Stimulated activated CD4-positive, alpha-beta T cell treated with anti-CD3 and anti-CD28 coated beads, Interleukin-12 subunit alpha, Interleukin-12 subunit beta, amount 100 ng/mL, for 48 hours (primary cell): ENCODE measurements around the gene FOXP1.

Experiments used
- DNase-seq, 3 donors: peaks; one replicate each; pipeline ENCODE4 v3.0.0-alpha.2; 2020; ENCODE audit warnings: low read depth in 2 of 3, low spot score in 1 of 3

FOXP1 gene

DNA sequence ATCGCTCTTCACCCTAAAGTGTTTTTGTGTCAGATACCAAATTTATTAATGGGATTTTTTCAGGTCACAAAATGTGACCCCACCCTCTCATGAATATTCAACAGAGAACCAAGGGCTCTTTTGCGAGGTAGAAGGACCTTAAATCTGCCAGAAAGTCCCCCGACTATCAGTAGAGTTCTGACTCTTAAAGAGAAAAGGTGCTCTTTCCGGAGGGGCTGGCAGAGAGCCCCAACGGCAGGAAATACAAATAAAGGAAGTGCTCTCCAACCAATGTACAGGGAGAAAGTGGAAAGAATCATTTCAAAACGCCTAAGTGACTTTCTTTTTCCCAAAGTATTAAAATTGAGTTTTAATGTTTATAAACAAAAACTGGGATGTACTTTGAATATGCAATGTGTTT lies 517.2 kb downstream of the FOXP1 start:
- DNase-seq: no peak

DNA sequence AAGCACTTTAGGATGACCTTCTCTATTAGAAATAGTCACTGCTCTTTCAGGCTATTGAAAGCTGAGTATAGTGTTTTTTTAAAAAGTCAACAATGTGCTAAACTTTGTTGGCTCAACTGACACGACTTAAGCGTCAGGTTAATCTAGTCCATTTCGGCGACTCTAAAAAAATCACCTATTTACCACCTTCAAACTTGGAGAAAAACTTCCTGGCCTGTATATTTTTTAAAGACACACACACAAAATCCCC lies 517.8 kb downstream of the FOXP1 start:
- DNase-seq: no peak

DNA sequence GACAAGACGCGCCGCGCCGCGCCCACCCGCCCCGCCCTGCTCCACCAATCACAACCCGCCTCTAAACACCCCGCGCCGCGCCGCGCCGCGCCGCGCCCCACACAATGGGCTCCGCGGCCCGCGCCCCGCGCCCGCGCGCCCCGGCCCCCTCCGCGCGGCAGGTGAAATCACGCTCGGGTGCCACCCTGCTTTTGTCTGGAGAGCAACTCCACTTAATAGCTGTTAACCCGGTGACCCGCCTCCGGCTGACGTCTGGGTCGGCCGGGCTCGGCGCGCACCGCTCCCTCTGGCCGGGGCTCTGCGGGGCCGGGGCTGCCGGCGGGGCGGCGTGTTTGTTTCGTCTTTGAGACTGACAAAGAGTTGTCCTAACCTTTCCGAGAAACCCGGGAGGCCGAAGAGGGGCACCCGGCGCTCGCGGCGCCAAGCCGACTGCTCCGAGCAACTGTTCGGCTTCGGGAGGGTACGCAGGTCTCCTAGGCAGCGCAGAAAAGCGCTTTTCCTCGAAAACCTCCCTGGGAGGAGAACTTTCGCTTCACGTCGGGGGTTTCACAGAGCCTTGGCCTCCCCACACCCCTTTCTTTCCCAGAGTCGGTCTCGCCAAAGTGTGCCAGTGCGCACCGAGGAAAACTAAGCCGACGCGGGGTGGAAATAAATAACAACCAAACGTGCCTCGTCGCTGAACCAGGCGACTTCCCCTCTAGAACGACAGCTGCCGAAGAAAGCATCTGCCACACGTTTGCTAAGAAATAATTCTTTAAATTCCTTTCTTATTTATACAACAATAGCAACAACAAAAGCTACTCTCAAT lies 518.4 kb downstream of the FOXP1 start:
- peak in 1 of 3 donors; percentile 41 for DNase-seq

DNA sequence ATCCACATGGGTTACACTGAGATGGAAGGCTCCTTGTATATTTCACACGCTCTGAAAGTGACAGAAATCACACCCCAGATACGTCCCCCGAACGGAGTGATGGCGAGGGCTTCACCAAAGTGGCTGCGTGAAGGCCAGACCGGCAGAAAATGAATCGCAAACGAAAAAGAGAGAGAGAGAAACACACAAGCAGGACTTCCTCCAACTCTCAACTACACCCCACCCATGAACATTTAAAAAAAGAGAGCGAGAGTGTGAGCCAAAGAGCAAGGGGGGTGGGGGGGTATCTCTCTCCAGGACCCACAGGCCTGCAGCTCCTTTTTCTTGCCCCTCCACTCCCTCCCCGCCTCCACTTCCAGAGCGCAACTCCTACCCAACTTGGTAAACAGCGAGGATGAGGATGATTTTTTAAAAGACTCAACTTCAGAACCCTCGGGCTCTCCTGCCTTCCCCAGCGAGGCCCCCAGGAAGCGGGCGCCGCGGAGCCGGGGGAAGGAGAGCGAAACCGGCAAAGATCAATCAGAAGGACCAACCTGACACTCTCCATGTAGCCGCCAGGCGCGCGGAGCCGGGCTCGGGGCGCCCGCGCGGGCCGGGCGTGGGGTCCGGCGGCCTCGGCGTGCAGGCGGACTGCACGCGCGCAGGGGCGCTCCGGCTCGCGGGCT lies 519.1 kb downstream of the FOXP1 start:
- DNase-seq: peak in 2 of 3 donors; percentile 35 to 55

DNA sequence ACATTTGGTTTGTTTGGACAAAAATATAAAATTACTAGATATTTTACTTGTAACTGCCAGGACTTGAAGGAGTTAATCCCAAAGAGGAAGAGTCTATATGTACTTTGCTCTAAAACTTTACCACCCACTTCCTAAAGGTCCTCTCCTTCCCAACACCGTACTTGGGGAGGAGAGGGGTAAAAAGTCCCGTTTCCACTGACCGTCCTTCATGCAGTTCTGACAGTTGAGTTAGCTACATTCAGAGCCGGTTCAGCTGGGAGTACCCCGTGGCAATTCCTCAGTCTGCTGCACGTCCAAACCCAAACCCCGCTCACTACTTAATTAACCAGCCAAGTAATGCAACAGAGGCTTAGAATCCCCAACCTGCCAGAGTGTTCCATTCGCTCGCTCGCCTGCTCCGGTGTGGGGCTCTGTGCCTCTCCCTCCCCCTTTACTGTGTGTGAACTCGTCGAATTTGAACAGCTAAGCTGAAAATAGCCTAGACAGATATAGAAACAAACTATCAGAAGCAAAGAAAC lies 519.7 kb downstream of the FOXP1 start:
- DNase-seq: peak in 2 of 3 donors; percentile 49 to 59

DNA sequence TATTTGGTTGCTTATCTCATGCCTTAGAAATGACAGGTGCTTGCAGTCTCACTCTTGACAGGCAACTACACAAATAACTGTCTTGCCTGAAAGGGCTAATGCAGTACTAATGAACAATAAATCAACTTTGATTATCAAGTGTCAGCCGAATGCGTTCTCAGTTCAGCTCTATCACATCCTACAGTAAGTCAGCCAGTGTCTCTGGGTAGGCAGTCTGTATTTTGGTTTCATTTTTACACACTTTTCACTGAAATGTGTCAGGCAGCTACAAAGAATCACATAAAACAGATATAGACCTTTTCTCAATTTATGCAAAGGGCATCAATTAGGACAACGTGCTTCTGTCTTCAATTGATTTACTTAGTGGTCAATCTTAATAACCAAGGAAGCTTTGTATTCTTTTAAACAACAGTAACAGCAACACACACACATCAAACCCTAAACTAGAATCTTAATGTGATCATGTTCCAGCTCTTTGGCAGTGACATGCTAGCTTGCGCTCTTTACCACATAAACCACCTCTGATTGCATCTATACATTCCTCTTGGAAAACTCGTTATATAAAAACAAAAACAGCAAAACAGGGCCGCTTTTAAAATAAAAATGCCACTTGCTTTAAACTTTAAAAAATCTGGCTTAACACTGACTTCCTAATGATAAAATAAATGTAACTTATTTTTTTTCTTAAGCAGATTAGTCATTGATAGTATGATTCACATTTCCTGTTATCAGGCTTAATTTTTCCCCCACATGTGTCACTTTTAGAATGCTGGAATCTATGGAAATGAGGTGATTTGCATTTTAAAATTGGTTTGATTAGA lies 520.4 kb downstream of the FOXP1 start:
- no peak for DNase-seq

DNA sequence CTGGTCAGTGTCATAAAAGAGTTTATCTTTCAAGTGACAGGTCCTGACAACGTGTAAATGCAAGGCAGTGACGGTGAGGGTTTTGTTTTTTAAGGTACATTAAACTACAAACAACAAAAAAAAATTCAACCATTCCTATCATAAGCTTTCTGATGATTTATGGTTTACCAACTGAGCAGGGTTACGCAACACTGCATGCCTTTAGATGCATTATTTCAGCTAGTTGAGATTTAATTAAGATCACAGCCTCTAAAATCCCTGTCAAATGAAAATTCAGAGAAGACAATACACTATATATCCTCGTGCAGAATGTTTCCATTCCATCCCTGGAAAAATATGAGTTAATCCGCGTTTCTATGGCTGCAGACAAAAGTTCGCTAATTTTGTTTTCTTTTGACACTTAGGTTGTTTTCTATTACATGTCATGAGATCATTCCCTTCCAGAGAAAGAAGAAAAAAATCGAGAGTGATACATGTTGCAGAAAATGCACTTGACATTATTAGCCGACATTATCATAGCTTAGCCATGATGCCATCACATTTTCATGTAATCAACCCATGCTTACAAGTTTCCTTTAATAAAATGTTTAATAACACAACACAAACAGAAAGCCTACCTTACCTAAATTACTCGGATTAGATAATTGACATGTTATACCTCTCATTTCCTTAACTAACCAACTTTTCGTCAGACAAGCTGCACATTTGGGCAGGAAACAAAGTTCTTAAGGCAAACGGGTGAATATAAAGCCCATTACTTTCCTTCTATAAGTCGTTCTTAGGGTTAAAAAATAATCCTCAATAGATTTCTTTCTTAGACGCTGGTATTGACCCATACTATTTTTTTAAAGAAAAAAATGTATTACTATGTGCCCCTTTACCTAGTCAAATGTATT lies 521.2 kb downstream of the FOXP1 start:
- DNase-seq: no peak

DNA sequence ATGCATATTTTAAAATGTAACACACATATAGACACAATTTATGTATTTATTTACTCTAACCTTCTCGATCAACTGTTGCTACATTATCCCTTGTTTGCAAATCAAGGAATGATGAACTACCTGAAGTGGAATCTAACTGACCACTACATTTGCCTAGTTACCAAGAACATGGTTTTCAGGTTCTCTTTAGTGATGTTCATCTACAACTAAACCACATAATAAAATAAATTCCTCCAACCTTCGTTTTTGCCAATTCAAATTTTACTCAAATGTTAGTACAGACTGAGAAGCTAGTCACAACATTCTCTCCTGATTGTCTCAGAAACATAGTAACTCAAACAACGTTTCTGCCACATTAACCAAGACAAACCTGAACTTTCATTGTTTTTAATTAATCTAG lies 521.9 kb downstream of the FOXP1 start:
- DNase-seq: no peak

DNA sequence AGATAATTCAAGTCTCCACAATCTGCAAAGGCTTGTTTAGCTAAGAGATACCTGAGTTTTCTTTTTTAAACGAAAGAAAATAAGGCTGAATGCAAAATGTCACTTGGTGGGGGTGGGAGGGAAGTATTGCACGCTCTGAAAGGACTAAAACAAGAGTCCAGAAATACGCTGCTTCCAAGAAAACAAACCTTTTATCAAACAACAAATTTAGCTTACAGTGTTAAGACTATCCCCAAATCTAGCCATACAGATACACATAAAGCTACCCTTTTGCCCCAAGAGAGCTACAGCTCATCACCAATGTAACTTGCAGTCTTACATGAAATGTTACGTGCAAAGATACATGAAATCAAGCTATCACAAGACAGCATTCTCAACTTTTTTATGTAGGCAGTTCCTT lies 522.5 kb downstream of the FOXP1 start:
- DNase-seq: no peak

DNA sequence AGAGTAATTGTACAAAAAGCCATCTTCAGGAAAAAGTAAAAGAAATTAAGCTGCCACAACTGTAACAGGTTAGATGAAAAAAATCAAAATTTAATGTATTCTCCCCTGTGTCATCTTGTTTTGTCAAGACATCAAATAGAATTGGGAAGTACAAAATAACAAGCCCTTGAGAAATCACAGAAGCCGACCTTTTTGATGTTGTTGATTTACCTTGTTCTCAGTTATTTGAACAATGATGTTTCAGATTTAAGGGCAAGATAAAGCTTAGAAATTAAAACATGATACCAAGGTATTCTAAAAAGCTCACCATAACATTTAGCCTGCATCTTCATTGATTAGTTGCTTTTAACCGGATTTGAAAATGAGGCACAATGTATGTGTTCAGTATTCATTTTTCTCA lies 523.0 kb downstream of the FOXP1 start:
- no peak for DNase-seq

DNA sequence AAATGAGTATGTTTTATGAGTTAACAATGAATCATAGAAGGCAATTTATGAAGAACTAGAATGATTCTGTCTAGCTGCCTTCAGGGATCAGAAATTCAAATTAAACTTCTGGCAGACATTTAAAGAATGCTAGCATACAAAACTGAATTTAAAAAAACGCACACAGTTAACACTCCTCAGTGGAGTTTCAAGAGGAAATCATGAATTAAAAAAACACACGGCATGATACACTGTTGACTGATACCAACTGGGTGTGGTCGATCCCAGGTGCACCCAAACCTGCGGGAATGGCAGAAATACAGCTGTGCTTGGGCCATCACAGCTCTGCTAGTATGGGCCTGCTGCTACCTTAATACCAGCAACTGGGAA lies 526.0 kb downstream of the FOXP1 start:
- no peak for DNase-seq

DNA sequence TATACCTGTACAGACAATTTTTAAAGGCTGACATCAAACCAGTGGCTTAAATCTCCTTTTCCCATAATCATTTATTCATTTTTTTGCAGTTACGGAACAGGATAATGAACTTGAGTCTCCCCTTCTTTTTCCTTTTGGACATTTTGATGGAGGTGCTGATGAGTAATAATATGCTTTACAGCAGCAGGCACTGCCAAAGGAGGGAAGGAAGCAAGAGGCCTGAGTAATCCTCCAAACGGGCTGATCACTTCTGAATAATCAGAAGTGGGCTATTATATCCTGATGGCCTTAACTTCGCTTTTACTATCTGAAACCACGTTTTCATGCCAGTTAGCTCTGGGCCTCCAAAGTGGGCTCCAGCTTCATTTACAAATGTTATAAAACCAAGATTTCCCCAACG lies 527.2 kb downstream of the FOXP1 start:
- no peak for DNase-seq

DNA sequence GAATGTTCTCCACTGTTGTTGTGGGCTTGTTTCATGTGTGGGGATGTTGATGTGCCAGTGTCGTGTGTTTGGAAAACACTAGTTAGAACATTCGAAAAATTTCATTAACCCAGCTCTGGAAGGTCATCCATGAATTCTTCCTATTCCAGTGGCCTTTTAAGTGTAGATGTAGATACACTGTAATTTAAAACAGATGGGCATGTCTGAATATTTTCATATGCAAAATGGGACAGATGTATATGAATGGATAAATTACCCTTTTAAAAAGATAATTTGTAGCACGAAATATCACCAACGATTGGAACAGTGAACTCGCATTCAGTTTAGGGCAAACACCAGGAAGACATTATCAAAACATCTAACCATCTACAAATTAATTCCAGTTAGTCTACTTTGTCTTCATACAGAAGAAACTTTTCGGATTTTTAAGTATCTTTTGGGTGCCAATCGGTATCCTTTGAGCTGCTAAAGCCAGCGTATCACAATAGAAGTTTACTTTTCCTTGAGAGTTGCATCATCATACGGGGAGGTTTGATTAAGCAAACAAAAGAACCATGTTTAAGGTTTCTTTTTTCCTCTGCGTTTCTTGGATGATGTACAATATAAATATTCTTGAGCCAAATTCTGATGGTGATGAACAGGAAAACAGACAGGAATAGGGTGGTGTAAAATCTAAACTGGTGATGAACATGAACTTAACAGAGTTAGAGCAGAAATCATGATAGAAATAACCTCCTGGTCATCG lies 528.1 kb downstream of the FOXP1 start:
- no peak for DNase-seq

DNA sequence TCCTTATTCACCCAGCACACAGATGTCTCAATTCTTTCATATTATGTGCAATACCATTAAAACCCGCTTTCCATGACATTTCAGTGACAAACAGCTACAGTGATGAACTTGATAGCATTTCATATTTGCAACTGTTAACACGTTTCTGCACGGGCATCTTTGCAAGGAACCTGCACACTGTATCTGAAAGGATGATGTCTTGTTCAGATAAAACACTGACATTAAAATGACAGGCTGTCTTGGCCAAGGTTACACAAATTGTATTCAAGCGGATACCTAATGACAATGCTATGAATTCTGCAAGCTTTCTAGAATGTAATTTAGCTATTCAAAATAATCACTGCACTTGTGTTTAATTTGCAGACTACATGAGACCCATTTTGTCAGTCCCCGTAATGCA lies 529.2 kb downstream of the FOXP1 start:
- DNase-seq: no peak

DNA sequence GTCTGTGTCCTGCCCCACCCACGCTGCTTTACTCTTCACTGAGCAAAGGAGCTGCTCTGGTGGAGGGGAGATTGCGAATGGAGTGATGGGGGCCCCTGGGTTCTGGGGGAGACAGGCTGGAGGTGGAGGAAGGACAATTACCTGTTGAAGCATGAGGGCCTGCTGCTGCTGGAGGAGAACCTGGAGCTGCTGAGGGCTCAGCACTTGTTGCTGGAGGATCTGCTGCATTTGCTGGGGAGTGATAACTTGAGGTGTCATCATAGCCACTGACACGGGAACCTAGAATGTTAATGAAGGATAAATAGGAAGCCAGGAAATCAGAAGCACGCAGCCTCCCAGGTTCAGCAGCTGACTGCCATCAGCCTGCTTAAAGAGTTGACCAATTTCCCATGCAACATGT lies 530.0 kb downstream of the FOXP1 start:
- no peak for DNase-seq

DNA sequence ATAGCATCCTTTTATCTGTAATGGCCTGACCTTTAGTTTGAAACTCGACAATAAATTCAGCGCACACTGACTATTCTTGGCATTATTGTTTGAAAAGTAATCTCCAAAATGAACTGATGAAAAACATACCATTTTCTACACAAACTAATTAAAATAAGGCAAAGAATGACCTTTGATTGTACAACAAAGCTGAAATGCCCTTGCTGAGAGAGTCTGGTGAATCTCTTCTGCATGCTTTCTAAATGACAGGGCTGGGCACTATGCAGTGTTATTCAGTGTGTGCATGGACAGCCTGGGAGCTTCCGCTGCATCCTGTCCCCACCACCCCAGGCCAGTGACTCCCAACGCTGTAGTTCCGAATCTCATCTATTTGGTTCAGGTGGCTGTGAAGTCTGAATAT lies 530.8 kb downstream of the FOXP1 start:
- no peak for DNase-seq

DNA sequence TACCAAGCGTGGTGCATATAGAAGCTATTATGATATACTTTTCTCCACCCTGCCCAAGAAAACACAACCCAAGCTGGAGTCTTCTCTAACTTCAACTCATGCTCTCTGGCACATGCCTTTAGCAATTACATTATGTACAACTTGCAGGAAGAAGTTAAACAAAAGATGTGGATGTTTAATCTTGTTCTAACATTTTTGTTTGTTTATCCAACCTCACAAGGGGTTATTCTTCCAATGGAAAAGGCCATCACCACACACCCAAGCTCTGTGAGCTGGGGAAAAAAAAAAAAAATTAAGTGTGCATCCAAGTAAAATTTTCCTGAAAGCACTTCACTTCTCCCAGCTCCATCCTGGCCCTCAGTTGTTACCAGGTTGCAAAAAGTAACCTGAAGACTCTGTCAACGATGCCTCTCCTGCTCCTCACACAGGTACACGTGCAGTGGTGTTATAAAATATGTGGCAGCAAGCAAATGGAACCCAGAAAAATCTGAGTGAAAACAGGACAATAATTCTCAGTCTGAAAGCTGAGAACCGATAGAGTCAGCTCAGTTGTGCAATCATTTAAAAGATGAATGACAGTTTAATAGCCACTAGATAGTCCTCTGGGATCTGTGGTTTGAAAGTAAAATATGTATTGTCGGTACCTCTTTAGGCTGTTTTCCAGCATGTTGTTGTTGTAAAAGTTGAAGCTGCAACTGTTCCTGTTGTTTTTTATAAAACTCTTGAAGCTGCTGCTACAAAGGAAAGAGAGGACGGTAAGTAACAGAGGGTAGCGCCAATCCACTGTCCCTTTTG lies 531.4 kb downstream of the FOXP1 start:
- no peak for DNase-seq

DNA sequence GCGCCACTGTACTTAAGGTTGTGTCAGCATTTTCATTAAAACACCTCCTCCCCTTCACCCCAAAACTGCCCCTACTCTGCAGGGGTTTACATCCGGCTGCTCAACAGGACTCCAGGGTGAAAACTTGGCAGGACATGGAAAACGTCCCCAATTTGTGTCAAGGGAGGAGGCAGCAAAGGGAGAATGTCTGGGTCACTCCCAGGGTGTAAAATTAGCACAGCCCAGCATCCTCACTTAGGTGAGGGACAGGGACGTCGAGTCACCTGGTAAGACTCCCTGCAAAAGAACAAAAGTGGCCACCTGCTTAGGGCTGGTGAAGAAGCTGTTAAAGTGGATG lies 532.3 kb downstream of the FOXP1 start:
- DNase-seq: no peak

DNA sequence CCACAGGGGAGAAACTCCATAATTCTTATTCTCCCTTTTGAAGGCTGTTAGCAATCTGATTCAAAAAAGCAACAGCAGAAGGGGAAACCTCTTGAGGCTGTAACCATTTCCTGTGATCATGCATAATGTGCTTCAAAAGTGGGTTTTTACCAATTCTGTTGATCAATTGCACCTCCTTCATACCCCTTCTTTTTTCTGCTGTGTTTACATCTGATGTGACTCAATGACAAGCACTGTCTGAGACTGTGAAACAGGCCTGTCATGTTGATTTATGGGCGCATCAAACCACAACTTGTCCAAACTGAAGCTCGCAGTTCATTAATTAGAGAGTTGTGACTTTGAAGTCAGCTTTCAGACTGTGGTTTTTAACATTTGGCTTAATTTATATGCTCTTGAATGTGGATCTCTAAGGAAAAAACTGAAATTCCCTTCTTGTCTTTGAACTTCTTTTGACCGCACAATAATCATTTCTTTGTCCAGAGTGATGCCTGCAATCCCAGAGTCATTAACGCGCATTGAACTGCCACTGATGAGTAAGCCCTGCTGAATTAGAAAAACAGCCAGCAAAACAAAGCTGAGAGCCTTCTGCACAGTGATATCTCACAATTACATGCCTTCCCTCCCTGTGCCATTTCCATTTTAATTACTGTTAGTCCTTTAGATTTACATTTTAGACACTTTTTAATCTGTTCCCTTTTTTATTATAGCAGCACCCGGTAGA lies 532.8 kb downstream of the FOXP1 start:
- peak in 1 of 3 donors; percentile 35 for DNase-seq
